Ascending aorta (tissue), 2 donors: Measurements from ENCODE around the gene KLHDC9. TPM values are rescaled to one million over a fixed set of nuclear protein-coding genes. Genes with fewer than 3 reads are reported as not detected.

ENCODE experiments used
- DNase-seq, 2 donors: peaks; one replicate each; pipeline ENCODE4 v3.0.0-alpha.2; 2019; ENCODE audit warnings: low spot score in 2 of 2
- H3K27ac ChIP-seq, 2 donors: fragments of 200-600 bp; sonication (generic); one replicate each; pipeline ENCODE4 v1.5.1; 2016 to 2017; ENCODE audit warnings: mild to moderate bottlenecking in 1 of 2
- H3K27me3 ChIP-seq: fragments of 200-600 bp; sonication (generic); one replicate; pipeline ENCODE4 v1.5.1; 2017
- H3K36me3 ChIP-seq, 2 donors: fragments of 200-600 bp; sonication (generic); one replicate each; pipeline ENCODE4 v1.5.1; 2016
- H3K4me1 ChIP-seq, 2 donors: fragments of 200-600 bp; sonication (generic); one replicate each; pipeline ENCODE4 v1.5.1; 2016 to 2017; ENCODE audit warnings: mild to moderate bottlenecking in 1 of 2
- H3K4me3 ChIP-seq, 2 donors: fragments of 200-600 bp; sonication (generic); one replicate each; pipeline ENCODE4 v1.5.1; 2016 to 2017; ENCODE audit warnings: mild to moderate bottlenecking in 1 of 2
- H3K9me3 ChIP-seq, 2 donors: fragments of 200-600 bp; sonication (generic); one replicate each; pipeline ENCODE4 v1.5.1; 2016
- CTCF ChIP-seq, 3 experiments: fragments of 200-600 bp in 2 of 3; fragments of 450-650 bp in 1 of 3; sonication (generic) in 2 of 3; IDR thresholded peaks; one replicate each; pipeline ENCODE4 v1.5.1; 2016 to 2019; ENCODE audit warnings: antibody characterized with exemption in 3 of 3, mild to moderate bottlenecking in 1 of 3, moderate library complexity in 1 of 3
- intact Hi-C: fragments of 100-400 bp; cut with DNase I; formaldehyde crosslinking; loops from one replicate; pipeline ENCODE4 v1.15.1; 2023
- total RNA-seq: library from RNA; depleted of rRNA; stranded (reverse); fragments of >200 nt; gene quantifications from one replicate; pipeline ENCODE4 v1.1.0, GENCODE V29; 2016

The KLHDC9 gene
- total RNA-seq, 1 donor from 2014 or later, result 0.32 TPM

DNA sequence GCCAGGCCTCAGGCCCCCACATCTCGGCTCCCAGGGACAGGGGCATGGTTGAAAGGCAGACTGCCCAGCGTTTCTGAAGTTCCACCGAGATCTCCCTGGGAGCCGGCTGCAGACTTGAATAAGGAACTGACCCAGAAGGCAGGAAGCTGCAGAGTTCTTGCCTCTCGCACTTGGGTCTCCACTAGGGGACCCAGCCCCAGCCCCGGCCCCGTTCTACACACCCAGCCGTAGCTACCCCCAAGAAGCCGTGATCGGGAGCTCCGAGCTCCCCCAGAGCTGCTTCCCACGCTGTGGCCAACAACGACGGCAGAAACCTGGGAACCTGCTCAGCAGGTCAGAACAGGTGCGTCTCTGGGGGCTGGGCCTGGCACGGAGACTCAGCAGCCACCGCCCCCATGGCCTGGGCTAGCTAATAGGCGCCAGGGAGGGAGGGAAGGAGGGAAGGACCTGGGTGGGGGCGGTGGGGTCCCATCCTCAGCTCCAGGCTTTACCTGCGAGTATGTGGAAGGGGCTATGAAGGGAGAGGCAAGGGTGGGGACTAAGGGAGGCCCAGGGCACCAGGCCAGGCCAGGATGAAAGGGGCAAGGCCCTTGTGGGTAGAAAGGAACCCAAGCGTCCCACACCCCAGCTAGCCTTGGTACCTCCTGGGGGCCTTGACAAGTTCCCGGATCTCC, 8.8 kb upstream of the KLHDC9 start, which contains the start of gene NECTIN4:
TSS of gene NECTIN4 (minus strand) at position 308 of the 674 bp plus-strand sequence. CDS start at position 46, 262 bp downstream.
- Histone ChIP-seq H3K27ac (no peak within 1 kb of the TSS), H3K27me3 (no peaks in the 10 kb centered on the region), H3K36me3 (no peaks in the 10 kb centered on the region), H3K4me3 (no peak within 1 kb of the TSS), H3K9me3 (no peaks in the 10 kb centered on the region), H3K4me1 (no peaks in the 10 kb centered on the region)
- intact Hi-C loops, result no loop called here
- TF ChIP-seq CTCF (IDR thresholded peaks at IDR 0.05), result no peak
- peak in 1 of 2 donors; percentile 60 for DNase-seq

DNA sequence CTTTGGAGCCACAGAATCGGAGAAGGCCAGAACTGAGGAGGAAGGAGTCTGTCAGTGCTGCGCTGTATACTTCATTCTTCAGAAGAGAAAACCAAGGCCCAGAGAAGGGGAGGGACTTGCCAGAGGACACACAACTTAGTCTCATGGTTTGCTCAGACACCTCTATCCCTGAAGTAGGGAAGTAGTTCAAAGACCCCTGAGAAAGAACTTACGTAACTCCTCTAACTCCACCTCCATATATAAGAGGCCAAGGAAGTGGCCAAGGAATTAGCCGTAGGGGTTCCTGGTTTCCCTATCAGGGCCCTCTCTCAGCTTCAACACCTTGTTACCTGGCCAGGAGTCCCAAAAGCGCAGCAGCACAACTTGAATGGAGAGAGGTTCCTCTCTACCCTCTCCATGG, 8.2 kb upstream of the KLHDC9 start:
- Histone ChIP-seq H3K4me3 (no peak overlapping the region), H3K27me3 (no peaks in the 10 kb centered on the region), H3K4me1 (no peaks in the 10 kb centered on the region), H3K27ac (no peak overlapping the region), H3K36me3 (no peaks in the 10 kb centered on the region), H3K9me3 (no peaks in the 10 kb centered on the region)
- DNase-seq, result no peak
- TF ChIP-seq CTCF (IDR thresholded peaks at IDR 0.05), result no peak
- intact Hi-C loops, result loop anchor here (10.0 kb wide), 2 partner anchors 255 to 365 kb away; no protein-coding TSS in a partner anchor

DNA sequence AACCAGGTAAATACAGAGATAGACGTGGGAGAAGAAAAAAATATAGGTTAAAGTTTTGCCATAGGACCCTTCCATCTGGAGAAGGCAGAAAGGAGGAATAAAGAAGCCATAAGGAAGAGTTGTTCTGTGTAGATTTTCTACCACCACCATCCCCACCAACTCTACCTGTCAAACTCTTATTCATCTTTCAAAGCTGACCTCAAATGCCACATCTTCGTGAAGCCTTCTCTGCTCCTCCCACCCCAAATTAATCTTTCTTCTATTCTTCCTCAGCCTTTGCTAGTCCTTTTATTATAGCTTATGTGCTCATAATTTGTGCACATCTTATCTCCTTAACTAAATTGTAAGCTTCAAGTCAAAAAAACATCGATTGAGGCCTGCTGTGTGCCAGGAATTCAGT, 7.5 kb upstream of the KLHDC9 start:
- intact Hi-C loops, result loop anchor here (10.0 kb wide), 2 partner anchors 256 to 366 kb away; no protein-coding TSS in a partner anchor
- no peaks in the 10 kb centered on the region for H3K36me3 ChIP-seq

DNA sequence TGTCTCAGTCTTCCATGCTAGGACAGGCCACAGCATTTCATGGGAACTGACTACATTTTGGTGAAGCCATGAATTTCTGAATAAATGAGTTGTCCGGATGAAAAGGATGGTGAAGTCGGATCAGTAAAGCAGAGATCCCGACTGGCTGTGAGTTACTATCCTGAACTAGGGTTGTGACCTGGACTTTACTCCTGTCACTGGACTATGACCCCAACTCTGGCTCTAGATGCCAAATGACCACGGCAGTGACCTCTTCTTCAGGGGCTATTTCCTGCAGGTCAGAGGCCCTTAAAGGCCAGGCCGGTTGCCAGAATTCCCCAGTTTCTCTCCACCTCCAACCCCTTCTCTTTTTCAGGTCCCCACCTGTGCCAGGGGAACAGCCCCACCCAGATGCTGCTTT, 7.1 kb upstream of the KLHDC9 start:
- Histone ChIP-seq H3K36me3 (no peaks in the 10 kb centered on the region), H3K27ac (no peak overlapping the region), H3K27me3 (no peaks in the 10 kb centered on the region), H3K4me1 (no peaks in the 10 kb centered on the region), H3K9me3 (no peaks in the 10 kb centered on the region), H3K4me3 (no peak overlapping the region)
- TF ChIP-seq CTCF (IDR thresholded peaks at IDR 0.05), result no peak
- intact Hi-C loops, result loop anchor here (10.0 kb wide), 2 partner anchors 256 to 366 kb away; no protein-coding TSS in a partner anchor
- DNase-seq, result no peak

More for the DNA sequence above, 7.5 kb upstream of the KLHDC9 start:
- H3K9me3 ChIP-seq, result no peaks in the 10 kb centered on the region
- no peaks in the 10 kb centered on the region for H3K27me3 ChIP-seq
- H3K4me3 ChIP-seq, result no peak overlapping the region
- no peak for DNase-seq
- TF ChIP-seq CTCF (IDR thresholded peaks at IDR 0.05), result no peak
- no peaks in the 10 kb centered on the region for H3K4me1 ChIP-seq
- no peak overlapping the region for H3K27ac ChIP-seq

- H3K27ac ChIP-seq, result no peak overlapping the region
- no peaks in the 10 kb centered on the region for H3K36me3 ChIP-seq
- no peak for TF ChIP-seq CTCF (IDR thresholded peaks at IDR 0.05)
- peak in 1 of 2 donors; percentile 27 for DNase-seq
- intact Hi-C loops, result loop anchor here (10.0 kb wide), 2 partner anchors 257 to 367 kb away; no protein-coding TSS in a partner anchor
- no peaks in the 10 kb centered on the region for H3K4me1 ChIP-seq
- H3K9me3 ChIP-seq, result no peaks in the 10 kb centered on the region
- H3K27me3 ChIP-seq, result no peaks in the 10 kb centered on the region
- H3K4me3 ChIP-seq, result no peak overlapping the region
These were observed 6.2 kb upstream of the KLHDC9 start for GRCh38 chr1:161091796-161092507.
